Tibial nerve (tissue), 4 donors: ENCODE results near the gene PHLDB3. TPM values are rescaled to one million over a fixed set of nuclear protein-coding genes. Genes with fewer than 3 reads are reported as not detected.

Experiments
- DNase-seq, 2 donors: peaks; one replicate each; pipeline ENCODE4 v3.0.0-alpha.2; 2019; ENCODE audit warnings: low spot score in 2 of 2
- H3K27ac ChIP-seq, 4 donors: fragments of 200-600 bp; sonication (generic) in 3 of 4; one replicate each; pipeline ENCODE4 v1.5.1; 2017 to 2019; ENCODE audit warnings: mild to moderate bottlenecking in 1 of 4
- H3K27me3 ChIP-seq, 2 donors: fragments of 200-600 bp; sonication (generic) in 1 of 2; one replicate each; pipeline versions ENCODE4 v1.5.1 to v1.6.0; 2017 to 2019
- H3K36me3 ChIP-seq, 3 donors: fragments of 200-600 bp; sonication (generic); one replicate each; pipeline ENCODE4 v1.5.1; 2018 to 2019
- H3K4me1 ChIP-seq, 4 donors: fragments of 200-600 bp; sonication (generic) in 3 of 4; one replicate each; pipeline ENCODE4 v1.5.1; 2017 to 2019
- H3K4me3 ChIP-seq, 4 donors: fragments of 200-600 bp; sonication (generic) in 3 of 4; one replicate each; pipeline ENCODE4 v1.5.1; 2017 to 2019; ENCODE audit warnings: mild to moderate bottlenecking in 1 of 4, moderate library complexity in 1 of 4
- H3K9me3 ChIP-seq, 4 donors: fragments of 200-600 bp; sonication (generic) in 3 of 4; one replicate each; pipeline ENCODE4 v1.5.1; 2017 to 2019
- CTCF ChIP-seq, 5 experiments: fragments of 200-600 bp in 3 of 5; fragments of 450-650 bp in 2 of 5; sonication (generic) in 3 of 5; IDR thresholded peaks; one replicate each; pipeline ENCODE4 v1.5.1; 2016 to 2019; ENCODE audit warnings: antibody characterized with exemption in 5 of 5, mild to moderate bottlenecking in 3 of 5, moderate library complexity in 2 of 5
- EP300 ChIP-seq, 2 donors: sonication (generic); formaldehyde crosslinking; IDR thresholded peaks; one replicate each; pipeline ENCODE4 v1.6.1; 2017; ENCODE audit warnings: antibody characterized with exemption in 2 of 2, mild to moderate bottlenecking in 1 of 2
- POLR2A ChIP-seq, 2 donors: fragments of 450-650 bp; IDR thresholded peaks; one replicate each; pipeline ENCODE4 v1.6.1; 2017; ENCODE audit warnings: antibody characterized with exemption in 2 of 2, mild to moderate bottlenecking in 2 of 2, moderate library complexity in 2 of 2
- WGBS, 2 donors: methylation state at CpG; one replicate each; pipeline ENCODE4 v1.1.5; 2018; 5-methylcytosine and 5-hydroxymethylcytosine counted together
- total RNA-seq, 4 donors: library from RNA; depleted of rRNA; stranded (reverse); fragments of >200 nt; gene quantifications; one replicate each; pipeline ENCODE4 v1.1.0, GENCODE V29; 2016

PHLDB3 gene
- total RNA-seq, 4 donors from 2014 or later, result 9.8 to 25.5 (median 16.3) TPM

- H3K27me3 ChIP-seq, result no peaks in the 10 kb centered on the region
- no peaks in the 10 kb centered on the region for H3K9me3 ChIP-seq
- TF ChIP-seq POLR2A (IDR thresholded peaks at IDR 0.05) (no peak), CTCF (IDR thresholded peaks at IDR 0.05) (no peak), EP300 (IDR thresholded peaks at IDR 0.05) (no peak)
- no peak overlapping the region for H3K27ac ChIP-seq
- H3K4me1 ChIP-seq, result no peaks in the 10 kb centered on the region
- WGBS, 2 donors, result 95% methylated on average over 7 to 9 of the region's 9 CpGs
- DNase-seq, result no peak
- H3K36me3 ChIP-seq, result peaks cover 0 to 73% (median 5%) of the 10 kb centered on the region in 3 donors
- H3K4me3 ChIP-seq, result no peak overlapping the region
These were observed 6.2 kb upstream of the PHLDB3 start for GRCh38 chr19:43510713-43511112.

- H3K27ac ChIP-seq, result peak overlapping the region in 1 of 4 donors; percentile 30
- H3K36me3 ChIP-seq, result peaks cover 0 to 53% (median 5%) of the 10 kb centered on the region in 3 donors
- H3K27me3 ChIP-seq, result no peaks in the 10 kb centered on the region
- DNase-seq, result no peak
- H3K4me1 ChIP-seq, result peaks cover 0 to 17% (median 10%) of the 10 kb centered on the region in 4 donors
- TF ChIP-seq CTCF (IDR thresholded peaks at IDR 0.05) (no peak), EP300 (IDR thresholded peaks at IDR 0.05) (no peak), POLR2A (IDR thresholded peaks at IDR 0.05) (no peak)
- H3K9me3 ChIP-seq, result no peaks in the 10 kb centered on the region
- H3K4me3 ChIP-seq, result no peak overlapping the region
- WGBS, 2 donors, result 6 to 66% methylated on average over 2 of the region's 2 CpGs
These were observed 3.3 kb upstream of the PHLDB3 start for GRCh38 chr19:43507880-43508279.

GRCh38 chr19:43506629-43507028 lies 2.1 kb upstream of the PHLDB3 start:
- peaks cover 0 to 51% (median 8%) of the 10 kb centered on the region in 3 donors for H3K36me3 ChIP-seq
- no peaks in the 10 kb centered on the region for H3K27me3 ChIP-seq
- no peaks in the 10 kb centered on the region for H3K9me3 ChIP-seq
- TF ChIP-seq CTCF (IDR thresholded peaks at IDR 0.05) (no peak), POLR2A (IDR thresholded peaks at IDR 0.05) (no peak), EP300 (IDR thresholded peaks at IDR 0.05) (no peak)
- H3K27ac ChIP-seq, result no peak overlapping the region
- H3K4me1 ChIP-seq, result peaks cover 0 to 30% (median 12%) of the 10 kb centered on the region in 4 donors
- WGBS, 2 donors, result 89% methylated on average over 5 of the region's 5 CpGs
- no peak overlapping the region for H3K4me3 ChIP-seq
- DNase-seq, result no peak

- TF ChIP-seq POLR2A (IDR thresholded peaks at IDR 0.05) (no peak), CTCF (IDR thresholded peaks at IDR 0.05) (no peak), EP300 (IDR thresholded peaks at IDR 0.05) (no peak)
- Histone ChIP-seq H3K4me3 (no peak overlapping the region), H3K27me3 (no peaks in the 10 kb centered on the region), H3K9me3 (no peaks in the 10 kb centered on the region), H3K4me1 (peaks cover 0 to 32% (median 12%) of the 10 kb centered on the region in 4 donors), H3K36me3 (peaks cover 0 to 50% (median 9%) of the 10 kb centered on the region in 3 donors), H3K27ac (no peak overlapping the region)
- no peak for DNase-seq
- WGBS, 2 donors, result 94% methylated on average over 5 of the region's 5 CpGs
These were observed 1.4 kb upstream of the PHLDB3 start for GRCh38 chr19:43505941-43506340.

DNA sequence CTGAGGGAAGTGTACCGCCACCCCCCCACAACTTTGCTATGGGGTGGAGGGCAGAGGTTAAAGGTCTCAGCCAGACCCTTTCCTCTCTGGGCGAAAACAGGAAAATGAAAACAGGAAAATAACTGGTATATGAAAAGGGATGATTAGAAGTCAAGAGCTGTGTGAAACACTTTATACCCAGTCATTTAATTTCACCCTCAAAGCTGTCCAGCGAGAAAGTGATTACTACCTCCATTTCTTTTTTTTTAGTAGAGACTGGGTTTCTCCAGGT lies 575 bp upstream of the PHLDB3 start:
- H3K36me3 ChIP-seq, result peaks cover 0 to 42% (median 9%) of the 10 kb centered on the region in 3 donors
- TF ChIP-seq CTCF (IDR thresholded peaks at IDR 0.05), result no peak
- TF ChIP-seq POLR2A (IDR thresholded peaks at IDR 0.05), result no peak
- no peak for TF ChIP-seq EP300 (IDR thresholded peaks at IDR 0.05)
- no peaks in the 10 kb centered on the region for H3K27me3 ChIP-seq
- 58 to 73% methylated on average over 3 of the region's 3 CpGs for WGBS, 2 donors
- no peaks in the 10 kb centered on the region for H3K9me3 ChIP-seq
- H3K27ac ChIP-seq, result peak overlapping the region in 3 of 4 donors; percentile 91 to 94 (median 92)
- peak overlapping the region in 2 of 4 donors; percentile 62 to 93 for H3K4me3 ChIP-seq
- H3K4me1 ChIP-seq, result peaks cover 0 to 32% (median 12%) of the 10 kb centered on the region in 4 donors
- no peak for DNase-seq
